Lower leg skin (tissue), 4 donors: ENCODE results near the gene ERN1. TPM values are rescaled to one million over a fixed set of nuclear protein-coding genes. Genes with fewer than 3 reads are reported as not detected.

ENCODE experiments used
- DNase-seq, 2 donors: peaks; one replicate each; pipeline ENCODE4 v3.0.0-alpha.2; 2019; ENCODE audit warnings: low spot score in 2 of 2
- H3K4me3 ChIP-seq: fragments of 200-600 bp; sonication (generic); 2 replicates; pipeline ENCODE4 v1.5.1; 2017; ENCODE audit warnings: mild to moderate bottlenecking, low read depth; ENCODE audit not compliant: poor library complexity, severe bottlenecking
- POLR2A ChIP-seq, 2 donors: fragments of 450-650 bp; IDR thresholded peaks; one replicate each; pipeline ENCODE4 v1.6.1; 2016 to 2017; ENCODE audit warnings: antibody characterized with exemption in 2 of 2, mild to moderate bottlenecking in 1 of 2, moderate library complexity in 1 of 2
- WGBS, 2 donors: methylation state at CpG; one replicate each; pipeline ENCODE4 v1.1.5; 2018; 5-methylcytosine and 5-hydroxymethylcytosine counted together
- intact Hi-C: fragments of 100-400 bp; cut with DNase I; formaldehyde crosslinking; loops from one replicate; pipeline ENCODE4 v1.15.0; 2023; ENCODE audit warnings: low total_unique reads
- total RNA-seq, 4 donors: library from RNA; depleted of rRNA; stranded (reverse); fragments of >200 nt; gene quantifications; one replicate each; pipeline ENCODE4 v1.1.0, GENCODE V29; 2016
- TF ChIP-seq, protein P1 (sequence below), 3 donors: fragments of 450-650 bp; IDR thresholded peaks; one replicate each; pipeline ENCODE4 v1.5.1; 2016; ENCODE audit warnings: antibody characterized with exemption in 3 of 3, mild to moderate bottlenecking in 3 of 3, moderate library complexity in 2 of 3

Gene ERN1
- total RNA-seq, 4 donors from 2014 or later, result 18.2 to 44.0 (median 22.8) TPM

DNA sequence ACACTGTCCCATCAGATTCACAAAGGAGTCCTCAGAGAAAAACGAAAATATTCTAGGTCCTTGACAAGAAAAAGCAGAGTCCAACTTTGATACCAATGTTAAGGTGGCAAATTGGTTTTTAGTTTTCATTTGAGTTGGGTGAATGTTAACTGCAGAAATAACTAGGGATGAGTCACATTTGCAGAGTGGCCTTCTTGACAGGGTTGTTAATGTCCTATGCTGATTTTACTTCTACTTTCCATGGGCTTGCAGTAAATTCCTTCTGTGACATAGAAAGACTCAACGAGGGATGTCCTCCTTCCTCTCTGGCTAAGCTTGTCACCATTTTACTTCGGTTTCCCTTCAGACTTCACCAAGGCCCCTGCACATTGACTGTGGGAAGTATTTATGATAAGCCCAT, 62.3 kb downstream of the ERN1 start:
- H3K4me3 ChIP-seq, result no peak overlapping the region
- 88% methylated on average over 3 of the region's 3 CpGs for WGBS, 2 donors
- DNase-seq, result no peak
- intact Hi-C loops, result loop anchor here (10.0 kb wide), 1 partner anchor 67 kb away; the partner anchor contains the start of gene ERN1
- TF ChIP-seq POLR2A (IDR thresholded peaks at IDR 0.05), result no peak
- TF ChIP-seq, protein P1, sequence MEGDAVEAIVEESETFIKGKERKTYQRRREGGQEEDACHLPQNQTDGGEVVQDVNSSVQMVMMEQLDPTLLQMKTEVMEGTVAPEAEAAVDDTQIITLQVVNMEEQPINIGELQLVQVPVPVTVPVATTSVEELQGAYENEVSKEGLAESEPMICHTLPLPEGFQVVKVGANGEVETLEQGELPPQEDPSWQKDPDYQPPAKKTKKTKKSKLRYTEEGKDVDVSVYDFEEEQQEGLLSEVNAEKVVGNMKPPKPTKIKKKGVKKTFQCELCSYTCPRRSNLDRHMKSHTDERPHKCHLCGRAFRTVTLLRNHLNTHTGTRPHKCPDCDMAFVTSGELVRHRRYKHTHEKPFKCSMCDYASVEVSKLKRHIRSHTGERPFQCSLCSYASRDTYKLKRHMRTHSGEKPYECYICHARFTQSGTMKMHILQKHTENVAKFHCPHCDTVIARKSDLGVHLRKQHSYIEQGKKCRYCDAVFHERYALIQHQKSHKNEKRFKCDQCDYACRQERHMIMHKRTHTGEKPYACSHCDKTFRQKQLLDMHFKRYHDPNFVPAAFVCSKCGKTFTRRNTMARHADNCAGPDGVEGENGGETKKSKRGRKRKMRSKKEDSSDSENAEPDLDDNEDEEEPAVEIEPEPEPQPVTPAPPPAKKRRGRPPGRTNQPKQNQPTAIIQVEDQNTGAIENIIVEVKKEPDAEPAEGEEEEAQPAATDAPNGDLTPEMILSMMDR (IDR thresholded peaks at IDR 0.05), result no peak

DNA sequence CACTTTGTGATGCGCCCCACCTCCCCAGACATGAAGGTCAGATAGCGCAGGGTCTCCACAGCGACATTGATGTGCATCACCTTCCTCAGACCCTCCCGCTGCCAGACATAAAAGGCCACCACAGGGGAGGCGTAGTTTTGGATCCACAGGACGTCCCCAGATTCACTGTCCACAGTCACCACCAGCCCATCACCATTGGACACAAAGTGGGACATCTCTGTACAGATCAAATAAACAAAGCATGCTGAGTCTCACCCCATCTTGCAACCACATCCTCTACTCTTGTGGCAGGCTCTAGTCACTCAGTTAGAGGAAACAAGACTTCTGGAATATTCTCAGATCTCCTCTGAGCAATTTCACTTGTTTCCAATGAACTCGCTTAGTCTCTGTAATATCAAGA, 63.2 kb downstream of the ERN1 start:
- 95 to 96% methylated on average over 7 of the region's 7 CpGs for WGBS, 2 donors
- TF ChIP-seq, protein P1 (IDR thresholded peaks at IDR 0.05), result no peak
- no peak for TF ChIP-seq POLR2A (IDR thresholded peaks at IDR 0.05)
- intact Hi-C loops, result loop anchor here (10.0 kb wide), 1 partner anchor 68 kb away; the partner anchor contains the start of gene ERN1
- DNase-seq, result no peak
- no peak overlapping the region for H3K4me3 ChIP-seq

DNA sequence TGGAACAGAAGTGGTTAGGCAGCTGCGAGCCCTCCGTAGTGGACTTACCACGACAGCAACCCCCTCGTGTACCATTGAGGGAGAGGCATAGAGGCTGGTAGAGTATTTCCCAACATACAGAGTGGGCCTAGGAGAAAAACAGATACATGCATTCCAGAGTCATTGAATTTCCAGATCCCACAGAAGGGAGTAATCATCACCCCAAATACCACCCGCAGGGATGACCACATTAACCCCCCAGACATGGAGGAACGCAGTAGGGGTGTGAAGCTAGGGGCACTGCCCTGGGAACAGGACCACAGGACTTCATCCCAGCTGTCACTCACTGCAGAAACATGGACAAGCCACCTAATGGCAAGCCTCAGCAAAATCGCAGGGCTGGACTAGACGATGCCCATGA, 64.8 kb downstream of the ERN1 start:
- TF ChIP-seq POLR2A (IDR thresholded peaks at IDR 0.05), result no peak
- TF ChIP-seq, protein P1 (IDR thresholded peaks at IDR 0.05), result no peak
- no peak for DNase-seq
- intact Hi-C loops, result loop anchor here (10.0 kb wide), 1 partner anchor 70 kb away; the partner anchor contains the start of gene ERN1
- no peak overlapping the region for H3K4me3 ChIP-seq
- 89 to 94% methylated on average over 8 of the region's 8 CpGs for WGBS, 2 donors

DNA sequence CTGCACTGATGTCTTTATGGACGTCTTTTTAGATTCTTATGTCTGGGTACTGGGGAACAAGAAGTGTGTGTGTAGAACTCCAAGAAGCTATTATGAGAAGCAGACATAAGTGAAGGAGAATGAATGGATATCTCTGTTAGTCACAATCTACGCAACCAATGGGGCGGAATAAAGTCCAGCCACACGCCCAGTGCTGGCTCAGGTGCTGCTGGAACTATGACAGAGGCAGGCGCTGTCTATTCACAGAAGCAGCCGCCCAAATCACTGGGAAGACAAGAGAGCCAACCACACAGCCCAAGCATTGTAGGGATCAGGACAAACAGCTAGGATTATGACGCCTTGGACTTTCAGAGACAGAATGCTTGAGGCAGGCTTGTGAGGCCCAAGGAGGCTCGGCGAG, 65.6 kb downstream of the ERN1 start:
- no peak for DNase-seq
- TF ChIP-seq, protein P1 (IDR thresholded peaks at IDR 0.05), result no peak
- no peak for TF ChIP-seq POLR2A (IDR thresholded peaks at IDR 0.05)
- 74% methylated on average over 9 of the region's 9 CpGs for WGBS, 2 donors
- intact Hi-C loops, result loop anchor here (10.0 kb wide), 1 partner anchor 70 kb away; the partner anchor contains the start of gene ERN1
- H3K4me3 ChIP-seq, result no peak overlapping the region

DNA sequence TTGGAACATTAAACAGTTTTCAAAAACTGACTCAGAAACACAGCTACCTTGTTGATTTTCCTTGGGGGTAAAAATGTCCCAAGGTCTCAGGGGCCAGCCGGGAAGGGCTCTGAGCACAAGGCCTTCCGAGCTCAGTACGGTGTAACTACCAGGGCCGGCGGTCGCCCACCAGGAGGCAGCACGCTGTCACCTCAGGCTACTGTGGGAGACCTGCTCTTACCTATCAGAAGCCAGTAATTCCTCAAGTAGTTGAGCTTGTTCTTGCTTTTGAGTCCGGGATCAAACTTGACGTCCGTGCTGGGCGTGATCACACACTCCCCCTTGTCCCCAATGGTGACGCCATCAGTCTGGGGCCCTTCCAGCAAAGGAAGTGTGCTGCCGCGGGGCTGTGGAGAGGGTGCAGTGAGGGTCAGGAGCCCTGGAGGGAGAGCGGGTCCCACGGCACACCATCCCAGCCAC, 66.1 kb downstream of the ERN1 start:
- WGBS, 2 donors, result 57 to 76% methylated on average over 16 of the region's 16 CpGs
- intact Hi-C loops, result loop anchor here (10.0 kb wide), 1 partner anchor 71 kb away; the partner anchor contains the start of gene ERN1
- DNase-seq, result no peak

More for the DNA sequence above, 66.1 kb downstream of the ERN1 start:
- no peak overlapping the region for H3K4me3 ChIP-seq
- no peak for TF ChIP-seq POLR2A (IDR thresholded peaks at IDR 0.05)
- TF ChIP-seq, protein P1 (IDR thresholded peaks at IDR 0.05), result no peak
